NCI-H187 treated with DMSO at 0.1 percent for 48 hours (cell line): Measurements from ENCODE around the gene APLN.

Experiments used
- DNase-seq: peaks from one replicate; lab custom pipeline; 2025; lab: John Stamatoyannopoulos, UW

APLN gene

GRCh38 chrX:129654652-129655546 is at the start of gene APLN:
TSS of gene APLN (minus strand) at chrX:129654956. CDS start at chrX:129654630, 326 bp downstream.
- no peak for DNase-seq

- DNase-seq, result no peak
Measured at GRCh38 chrX:129704491-129704890, 49.7 kb upstream of the APLN start.

GRCh38 chrX:129701624-129702069 is 46.9 kb upstream of the APLN start:
- DNase-seq, result no peak

- no peak for DNase-seq
Measured at GRCh38 chrX:129700536-129700935, 45.8 kb upstream of the APLN start.

GRCh38 chrX:129698150-129698549 is 43.4 kb upstream of the APLN start:
- no peak for DNase-seq

- no peak for DNase-seq
Measured at GRCh38 chrX:129697204-129697829, 42.6 kb upstream of the APLN start.

GRCh38 chrX:129696463-129697155 is 41.9 kb upstream of the APLN start:
- no peak for DNase-seq

GRCh38 chrX:129695937-129696336 is 41.2 kb upstream of the APLN start:
- no peak for DNase-seq

- DNase-seq, result no peak
Measured at GRCh38 chrX:129695535-129695934, 40.8 kb upstream of the APLN start.

GRCh38 chrX:129694805-129695204 is 40.0 kb upstream of the APLN start:
- DNase-seq, result no peak

GRCh38 chrX:129693354-129693753 is 38.6 kb upstream of the APLN start:
- DNase-seq, result no peak

GRCh38 chrX:129690435-129690834 is 35.7 kb upstream of the APLN start:
- DNase-seq, result no peak

- DNase-seq, result no peak
Measured at GRCh38 chrX:129689796-129690195, 35.0 kb upstream of the APLN start.

- no peak for DNase-seq
Measured at GRCh38 chrX:129688097-129688496, 33.3 kb upstream of the APLN start.

- no peak for DNase-seq
Measured at GRCh38 chrX:129686422-129686948, 31.7 kb upstream of the APLN start.

GRCh38 chrX:129682979-129683378 is 28.2 kb upstream of the APLN start:
- DNase-seq, result no peak

- no peak for DNase-seq
Measured at GRCh38 chrX:129679901-129680300, 25.1 kb upstream of the APLN start.

GRCh38 chrX:129678614-129679195 is 23.9 kb upstream of the APLN start:
- DNase-seq, result no peak

GRCh38 chrX:129667412-129667811 is 12.7 kb upstream of the APLN start:
- no peak for DNase-seq

- DNase-seq, result no peak
Measured at GRCh38 chrX:129665916-129666644, 11.3 kb upstream of the APLN start.

GRCh38 chrX:129663171-129663570 is 8.4 kb upstream of the APLN start:
- DNase-seq, result no peak
